Peyer's patch (tissue), 4 donors: ENCODE data around the gene MRC2.

Experiments
- CTCF ChIP-seq, 6 experiments: fragments of 450-650 bp in 4 of 6; fragments of 200-600 bp in 2 of 6; sonication (generic) in 1 of 6; IDR thresholded peaks; one replicate each; pipeline ENCODE4 v1.5.1; 2017 to 2019; ENCODE audit warnings: antibody characterized with exemption in 6 of 6, mild to moderate bottlenecking in 3 of 6, moderate library complexity in 1 of 6
- POLR2A ChIP-seq, 2 donors: fragments of 450-650 bp; IDR thresholded peaks; one replicate each; pipeline ENCODE4 v1.5.1; 2017; ENCODE audit warnings: antibody characterized with exemption in 2 of 2, mild to moderate bottlenecking in 2 of 2, moderate library complexity in 2 of 2

GRCh38 chr17:62735044-62735651, 107.7 kb downstream of the MRC2 start:
- TF ChIP-seq CTCF (IDR thresholded peaks at IDR 0.05) (no peak), POLR2A (IDR thresholded peaks at IDR 0.05) (no peak)
